WTC11 (cell line): ENCODE results near the gene KANSL3. TPM values are rescaled to one million over a fixed set of nuclear protein-coding genes. Genes with fewer than 3 reads are reported as not detected.

Source experiments
- ATAC-seq: fragments of 200-7000 bp; cut with Tn5 transposase; 2 replicates; pipeline ENCODE4 v1.10.0; 2021; ENCODE audit warnings: mild to moderate bottlenecking, moderate library complexity
- CTCF ChIA-PET: fragments of 300-600 bp; sonication (Branson Sonifier 250); formaldehyde crosslinking; loops from one replicate; lab custom pipeline; 2021; ENCODE audit warnings: antibody characterized with exemption; lab: Charles Lee
- POLR2A ChIA-PET: fragments of 350-600 bp; sonication (Branson Sonifier 250); formaldehyde crosslinking; loops from one replicate; lab custom pipeline; 2021; ENCODE audit warnings: antibody characterized with exemption; lab: Charles Lee
- DNase-seq: peaks from one replicate; pipeline ENCODE4 v3.0.0; 2021; ENCODE audit warnings: low spot score
- H3K27ac Mint-ChIP-seq: 2 replicates; pipeline ENCODE4 v1.8.0; 2021; ENCODE audit warnings: mixed read lengths
- H3K27me3 Mint-ChIP-seq: 2 replicates; pipeline ENCODE4 v1.8.0; 2021; ENCODE audit warnings: low read depth, mild to moderate bottlenecking, moderate library complexity, mixed read lengths
- H3K36me3 Mint-ChIP-seq: 2 replicates; pipeline ENCODE4 v1.8.0; 2021; ENCODE audit warnings: mixed read lengths
- H3K4me1 Mint-ChIP-seq: 2 replicates; pipeline ENCODE4 v1.8.0; 2022; ENCODE audit warnings: mixed read lengths
- H3K4me3 Mint-ChIP-seq: 2 replicates; pipeline ENCODE4 v1.8.0; 2021; ENCODE audit warnings: mild to moderate bottlenecking, moderate library complexity, mixed read lengths
- H3K9me3 Mint-ChIP-seq: 2 replicates; pipeline ENCODE4 v1.8.0; 2021; ENCODE audit warnings: mixed read lengths
- CREB1 ChIP-seq: sonication (generic); formaldehyde crosslinking; IDR thresholded peaks from 2 replicates; pipeline ENCODE4 v1.8.0; 2023; ENCODE audit warnings: mild to moderate bottlenecking, missing genetic modification reagents
- ETV6 ChIP-seq: sonication (generic); formaldehyde crosslinking; IDR thresholded peaks from 2 replicates; pipeline ENCODE4 v1.8.1; 2022; ENCODE audit warnings: mild to moderate bottlenecking, missing genetic modification reagents
- FOXP4 ChIP-seq: sonication (generic); formaldehyde crosslinking; IDR thresholded peaks from 2 replicates; pipeline ENCODE4 v1.8.0; 2022; ENCODE audit warnings: mild to moderate bottlenecking, missing genetic modification reagents
- JAZF1 ChIP-seq: fragments of 250-450 bp; sonication (Bioruptor Pico); IDR thresholded peaks from 2 replicates; pipeline ENCODE4 v1.9.0; 2021; ENCODE audit warnings: moderate library complexity, mild to moderate bottlenecking, inconsistent platforms
- JUN ChIP-seq: sonication (generic); formaldehyde crosslinking; IDR thresholded peaks from 2 replicates; pipeline ENCODE4 v1.8.0; 2023; ENCODE audit warnings: mild to moderate bottlenecking, missing genetic modification reagents
- KAT7 ChIP-seq: sonication (generic); formaldehyde crosslinking; IDR thresholded peaks from 2 replicates; pipeline ENCODE4 v1.8.1; 2023; ENCODE audit warnings: missing genetic modification reagents, mild to moderate bottlenecking, borderline replicate concordance
- NFE2L1 ChIP-seq: sonication (generic); formaldehyde crosslinking; IDR thresholded peaks from 2 replicates; pipeline ENCODE4 v1.8.1; 2023; ENCODE audit warnings: missing genetic modification reagents
- NR1H2 ChIP-seq: sonication (generic); formaldehyde crosslinking; IDR thresholded peaks from 2 replicates; pipeline ENCODE4 v1.9.0; 2021; ENCODE audit warnings: mild to moderate bottlenecking, moderate library complexity, missing genetic modification reagents
- PRDM15 ChIP-seq: sonication (generic); formaldehyde crosslinking; IDR thresholded peaks from 2 replicates; pipeline ENCODE4 v1.8.0; 2022; ENCODE audit warnings: missing genetic modification reagents
- SP1 ChIP-seq: sonication (generic); formaldehyde crosslinking; conservative IDR thresholded peaks from 2 replicates; pipeline ENCODE4 v1.8.1; 2022; ENCODE audit warnings: missing genetic modification reagents
- TEAD4 ChIP-seq: sonication (generic); formaldehyde crosslinking; IDR thresholded peaks from 2 replicates; pipeline ENCODE4 v1.8.0; 2022; ENCODE audit warnings: mild to moderate bottlenecking, missing genetic modification reagents
- TP53 ChIP-seq: sonication (generic); formaldehyde crosslinking; IDR thresholded peaks from 2 replicates; pipeline ENCODE4 v1.8.1; 2023; ENCODE audit warnings: mild to moderate bottlenecking, missing genetic modification reagents
- ZNF138 ChIP-seq: sonication (generic); formaldehyde crosslinking; conservative IDR thresholded peaks from 2 replicates; pipeline ENCODE4 v1.8.1; 2022; ENCODE audit warnings: mild to moderate bottlenecking, moderate library complexity, missing genetic modification reagents
- total RNA-seq: library from RNA; stranded (reverse); gene quantifications from 3 replicates; pipeline ENCODE4 v1.2.3, GENCODE V29; 2021
- TF ChIP-seq, protein P1 (sequence below): sonication (generic); formaldehyde crosslinking; IDR thresholded peaks from 2 replicates; pipeline ENCODE4 v1.8.0; 2022; ENCODE audit warnings: mild to moderate bottlenecking, missing genetic modification reagents
- TF ChIP-seq, protein P2 (sequence below): sonication (generic); formaldehyde crosslinking; conservative IDR thresholded peaks from 2 replicates; pipeline ENCODE4 v1.8.1; 2022; ENCODE audit warnings: mild to moderate bottlenecking, missing genetic modification reagents
- TF ChIP-seq, protein P3 (sequence below): sonication (generic); formaldehyde crosslinking; IDR thresholded peaks from 2 replicates; pipeline ENCODE4 v1.8.0; 2022; ENCODE audit warnings: mild to moderate bottlenecking, missing genetic modification reagents
- TF ChIP-seq, protein P4 (sequence below): fragments of 250-450 bp; sonication (Bioruptor Pico); IDR thresholded peaks from 2 replicates; pipeline ENCODE4 v1.9.0; 2021; ENCODE audit warnings: mild to moderate bottlenecking, borderline replicate concordance

The KANSL3 gene
- total RNA-seq, 1 experiment from 2014 or later, result 32.5 TPM

DNA sequence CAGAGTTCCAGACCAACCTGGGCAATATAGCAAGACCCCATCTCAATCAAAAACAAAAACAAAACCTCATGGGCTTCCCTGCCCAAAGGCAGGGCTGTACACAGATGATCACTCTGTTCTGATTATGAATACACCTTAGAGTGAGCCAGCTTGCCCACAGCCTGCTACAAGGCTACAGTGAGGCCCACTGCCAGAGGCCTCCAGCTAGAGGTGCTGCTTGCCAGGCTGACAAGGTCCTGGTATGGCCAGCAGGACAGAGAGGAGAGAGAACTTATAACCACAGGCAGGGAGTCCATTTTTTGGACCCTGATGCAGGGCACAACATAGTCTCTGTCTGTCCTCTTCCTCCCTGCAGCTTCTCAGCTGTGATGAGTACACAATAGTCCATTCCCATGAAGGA is 41.5 kb downstream of the KANSL3 start:
- no peaks in the 10 kb centered on the region for H3K27me3 Mint-ChIP-seq
- CTCF ChIA-PET, result interaction anchor here (1.2 kb wide), 1 partner anchor 47 kb away, joined by 3 read pairs; no protein-coding TSS in a partner anchor
- no peak overlapping the region for H3K4me3 Mint-ChIP-seq
- peaks cover 65% of the 10 kb centered on the region for H3K36me3 Mint-ChIP-seq
- no peaks in the 10 kb centered on the region for H3K4me1 Mint-ChIP-seq
- TF ChIP-seq JAZF1 (CRISPR knock-in tag), result no peak
- no peak for TF ChIP-seq ETV6 (CRISPR knock-in tag)
- no peak for TF ChIP-seq SP1 (CRISPR knock-in tag)
- no peak for TF ChIP-seq JUN (CRISPR knock-in tag)
- TF ChIP-seq, protein P1, sequence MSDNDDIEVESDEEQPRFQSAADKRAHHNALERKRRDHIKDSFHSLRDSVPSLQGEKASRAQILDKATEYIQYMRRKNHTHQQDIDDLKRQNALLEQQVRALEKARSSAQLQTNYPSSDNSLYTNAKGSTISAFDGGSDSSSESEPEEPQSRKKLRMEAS, result no peak
- TF ChIP-seq TP53 (CRISPR knock-in tag), result no peak
- TF ChIP-seq CREB1 (CRISPR knock-in tag), result no peak
- TF ChIP-seq KAT7 (CRISPR knock-in tag), result no peak
- no peak for TF ChIP-seq ZNF138 (CRISPR knock-in tag)
- no peak for TF ChIP-seq FOXP4
- TF ChIP-seq TEAD4 (CRISPR knock-in tag), result no peak
- no peak for TF ChIP-seq NR1H2
- no peak overlapping the region for H3K27ac Mint-ChIP-seq
- POLR2A ChIA-PET, result no interaction called here
- DNase-seq (no peak), ATAC-seq (no peak)
- no peaks in the 10 kb centered on the region for H3K9me3 Mint-ChIP-seq

- ATAC-seq, result no peak
- Mint-ChIP-seq H3K27ac (no peak overlapping the region), H3K36me3 (peaks cover 48% of the 10 kb centered on the region), H3K4me3 (no peak overlapping the region), H3K4me1 (no peaks in the 10 kb centered on the region), H3K27me3 (no peaks in the 10 kb centered on the region), H3K9me3 (no peaks in the 10 kb centered on the region)
- POLR2A ChIA-PET, result no interaction called here
- TF ChIP-seq, protein P2, sequence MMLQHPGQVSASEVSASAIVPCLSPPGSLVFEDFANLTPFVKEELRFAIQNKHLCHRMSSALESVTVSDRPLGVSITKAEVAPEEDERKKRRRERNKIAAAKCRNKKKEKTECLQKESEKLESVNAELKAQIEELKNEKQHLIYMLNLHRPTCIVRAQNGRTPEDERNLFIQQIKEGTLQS (CRISPR knock-in tag), result no peak
- TF ChIP-seq ZNF138 (CRISPR knock-in tag), result no peak
- TF ChIP-seq, protein P3, sequence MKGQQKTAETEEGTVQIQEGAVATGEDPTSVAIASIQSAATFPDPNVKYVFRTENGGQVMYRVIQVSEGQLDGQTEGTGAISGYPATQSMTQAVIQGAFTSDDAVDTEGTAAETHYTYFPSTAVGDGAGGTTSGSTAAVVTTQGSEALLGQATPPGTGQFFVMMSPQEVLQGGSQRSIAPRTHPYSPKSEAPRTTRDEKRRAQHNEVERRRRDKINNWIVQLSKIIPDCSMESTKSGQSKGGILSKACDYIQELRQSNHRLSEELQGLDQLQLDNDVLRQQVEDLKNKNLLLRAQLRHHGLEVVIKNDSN, result no peak
- CTCF ChIA-PET, result no interaction called here
- no peak for DNase-seq
Observed at GRCh38 chr2:96594691-96595152, 43.4 kb downstream of the KANSL3 start.

GRCh38 chr2:96594282-96594681 is 43.8 kb downstream of the KANSL3 start:
- H3K27me3 Mint-ChIP-seq, result no peaks in the 10 kb centered on the region
- H3K36me3 Mint-ChIP-seq, result peaks cover 44% of the 10 kb centered on the region
- TF ChIP-seq PRDM15 (CRISPR knock-in tag) (no peak), ZNF138 (CRISPR knock-in tag) (no peak), KAT7 (CRISPR knock-in tag) (no peak), NFE2L1 (CRISPR knock-in tag) (no peak), SP1 (CRISPR knock-in tag) (no peak)
- TF ChIP-seq, protein P4, sequence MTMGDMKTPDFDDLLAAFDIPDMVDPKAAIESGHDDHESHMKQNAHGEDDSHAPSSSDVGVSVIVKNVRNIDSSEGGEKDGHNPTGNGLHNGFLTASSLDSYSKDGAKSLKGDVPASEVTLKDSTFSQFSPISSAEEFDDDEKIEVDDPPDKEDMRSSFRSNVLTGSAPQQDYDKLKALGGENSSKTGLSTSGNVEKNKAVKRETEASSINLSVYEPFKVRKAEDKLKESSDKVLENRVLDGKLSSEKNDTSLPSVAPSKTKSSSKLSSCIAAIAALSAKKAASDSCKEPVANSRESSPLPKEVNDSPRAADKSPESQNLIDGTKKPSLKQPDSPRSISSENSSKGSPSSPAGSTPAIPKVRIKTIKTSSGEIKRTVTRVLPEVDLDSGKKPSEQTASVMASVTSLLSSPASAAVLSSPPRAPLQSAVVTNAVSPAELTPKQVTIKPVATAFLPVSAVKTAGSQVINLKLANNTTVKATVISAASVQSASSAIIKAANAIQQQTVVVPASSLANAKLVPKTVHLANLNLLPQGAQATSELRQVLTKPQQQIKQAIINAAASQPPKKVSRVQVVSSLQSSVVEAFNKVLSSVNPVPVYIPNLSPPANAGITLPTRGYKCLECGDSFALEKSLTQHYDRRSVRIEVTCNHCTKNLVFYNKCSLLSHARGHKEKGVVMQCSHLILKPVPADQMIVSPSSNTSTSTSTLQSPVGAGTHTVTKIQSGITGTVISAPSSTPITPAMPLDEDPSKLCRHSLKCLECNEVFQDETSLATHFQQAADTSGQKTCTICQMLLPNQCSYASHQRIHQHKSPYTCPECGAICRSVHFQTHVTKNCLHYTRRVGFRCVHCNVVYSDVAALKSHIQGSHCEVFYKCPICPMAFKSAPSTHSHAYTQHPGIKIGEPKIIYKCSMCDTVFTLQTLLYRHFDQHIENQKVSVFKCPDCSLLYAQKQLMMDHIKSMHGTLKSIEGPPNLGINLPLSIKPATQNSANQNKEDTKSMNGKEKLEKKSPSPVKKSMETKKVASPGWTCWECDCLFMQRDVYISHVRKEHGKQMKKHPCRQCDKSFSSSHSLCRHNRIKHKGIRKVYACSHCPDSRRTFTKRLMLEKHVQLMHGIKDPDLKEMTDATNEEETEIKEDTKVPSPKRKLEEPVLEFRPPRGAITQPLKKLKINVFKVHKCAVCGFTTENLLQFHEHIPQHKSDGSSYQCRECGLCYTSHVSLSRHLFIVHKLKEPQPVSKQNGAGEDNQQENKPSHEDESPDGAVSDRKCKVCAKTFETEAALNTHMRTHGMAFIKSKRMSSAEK, result no peak
- H3K27ac Mint-ChIP-seq, result no peak overlapping the region
- no peak for DNase-seq
- no peaks in the 10 kb centered on the region for H3K9me3 Mint-ChIP-seq
- no peak for ATAC-seq
- no peak overlapping the region for H3K4me3 Mint-ChIP-seq
- H3K4me1 Mint-ChIP-seq, result no peaks in the 10 kb centered on the region
- ChIA-PET CTCF (interaction anchor here (0.9 kb wide), 1 partner anchor 44 kb away, joined by 4 read pairs; no protein-coding TSS in a partner anchor), POLR2A (no interaction called here)
